HG02759 (cell line): ENCODE measurements around the gene GABRB3.
"Not testable (repeated sequence)": the region's sequence is repeated elsewhere in the genome, so short reads cannot be mapped to it uniquely, and the experiment has no call there.

Experiments
- ATAC-seq: cut with Tn5 transposase; IDR thresholded peaks from one replicate; pipeline ENCODE4 v1.9.1; 2021; ENCODE audit warnings: mild to moderate bottlenecking, moderate library complexity; ENCODE audit not compliant: unreplicated experiment

Gene GABRB3

DNA sequence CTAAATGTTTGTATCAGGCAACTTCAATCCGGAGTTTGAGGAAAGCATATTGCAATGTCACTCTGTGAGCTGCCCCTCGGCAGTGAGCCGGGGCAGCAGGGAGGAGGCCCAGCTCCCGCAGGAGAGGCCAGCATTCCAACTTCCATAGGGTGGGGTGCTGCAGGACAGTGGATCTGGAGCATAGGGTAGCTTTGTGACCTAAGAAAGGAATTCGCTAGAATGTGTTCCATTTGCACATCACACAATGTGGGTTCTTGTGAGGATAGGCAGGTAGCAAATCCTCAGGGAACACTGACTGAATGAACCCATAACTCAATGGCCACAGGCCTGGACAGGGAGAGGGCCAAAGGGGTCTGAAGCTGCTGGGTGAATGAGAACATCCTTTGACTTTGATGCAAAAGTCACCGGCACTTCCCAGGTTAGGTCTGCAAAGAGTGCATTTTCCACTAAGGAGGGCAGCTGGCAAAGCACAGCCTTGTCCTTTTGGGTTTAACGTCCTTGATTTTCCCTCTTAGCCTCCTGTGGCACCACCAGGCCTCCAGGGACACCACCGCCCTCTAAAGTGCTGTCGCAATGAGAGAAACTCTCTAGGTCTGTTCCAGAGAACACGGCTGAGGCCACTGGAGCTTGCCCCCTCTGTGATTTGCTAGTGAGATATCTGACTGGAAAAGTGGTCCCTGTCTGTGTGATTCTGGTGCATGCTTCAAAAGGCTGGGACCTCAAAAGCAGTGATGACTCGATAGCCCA, 36.2 kb downstream of the GABRB3 start:
- no peak for ATAC-seq

DNA sequence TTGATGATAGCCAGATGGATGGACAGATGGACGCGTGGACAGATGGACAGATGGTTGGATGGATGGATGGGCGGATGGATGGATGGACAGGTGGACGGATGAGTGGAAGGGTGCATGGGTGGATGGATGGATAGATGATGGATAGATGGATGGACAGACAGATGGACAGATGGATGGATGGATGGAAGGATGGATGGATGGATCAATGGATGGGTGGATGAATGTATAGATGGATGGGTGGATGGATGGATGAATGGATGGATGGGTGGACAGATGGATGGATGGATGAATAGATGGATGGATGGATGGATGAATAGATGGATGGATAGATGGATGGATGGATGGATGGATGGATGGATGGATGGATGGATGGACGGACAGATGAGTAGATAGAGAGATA, 40.9 kb downstream of the GABRB3 start:
- ATAC-seq = no peak

DNA sequence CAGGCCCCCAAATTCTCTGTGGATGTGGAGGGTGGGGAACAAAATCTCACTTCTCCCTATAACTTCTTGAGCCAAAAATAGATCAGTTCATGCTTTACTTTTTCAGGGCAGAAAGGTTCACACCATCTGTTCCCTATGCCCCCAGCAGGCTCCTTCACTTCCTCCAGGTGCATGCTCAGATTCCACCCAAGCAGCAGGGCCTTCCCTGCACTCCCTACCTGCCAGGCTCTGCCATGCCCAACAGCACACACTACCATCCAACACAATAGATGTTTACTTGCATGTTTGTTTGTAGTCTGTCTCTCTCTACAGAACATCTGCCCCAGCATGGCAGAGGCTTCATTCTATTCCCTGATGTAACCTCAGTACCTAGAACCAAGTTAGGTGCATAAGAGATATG, 43.3 kb downstream of the GABRB3 start:
- no peak for ATAC-seq

DNA sequence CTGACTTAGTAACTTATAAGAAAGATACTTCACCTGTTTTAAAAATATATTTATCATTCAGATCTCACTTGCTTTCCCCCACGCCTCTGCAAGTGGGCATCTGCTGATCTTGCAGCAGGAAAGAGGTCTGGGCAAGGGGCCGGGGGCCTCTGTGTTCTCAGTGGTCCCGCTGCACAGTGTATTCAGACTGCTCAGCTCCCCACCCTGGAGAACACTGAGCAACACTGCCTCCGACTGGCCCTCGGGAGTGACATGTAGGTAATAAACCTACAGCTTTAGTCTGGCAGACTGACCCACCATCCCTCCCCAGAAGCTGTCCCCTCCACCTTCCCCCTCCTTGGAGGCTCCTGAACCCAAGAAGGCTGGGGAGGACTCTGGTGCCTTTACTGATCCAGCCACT, 43.8 kb downstream of the GABRB3 start:
- no peak for ATAC-seq

DNA sequence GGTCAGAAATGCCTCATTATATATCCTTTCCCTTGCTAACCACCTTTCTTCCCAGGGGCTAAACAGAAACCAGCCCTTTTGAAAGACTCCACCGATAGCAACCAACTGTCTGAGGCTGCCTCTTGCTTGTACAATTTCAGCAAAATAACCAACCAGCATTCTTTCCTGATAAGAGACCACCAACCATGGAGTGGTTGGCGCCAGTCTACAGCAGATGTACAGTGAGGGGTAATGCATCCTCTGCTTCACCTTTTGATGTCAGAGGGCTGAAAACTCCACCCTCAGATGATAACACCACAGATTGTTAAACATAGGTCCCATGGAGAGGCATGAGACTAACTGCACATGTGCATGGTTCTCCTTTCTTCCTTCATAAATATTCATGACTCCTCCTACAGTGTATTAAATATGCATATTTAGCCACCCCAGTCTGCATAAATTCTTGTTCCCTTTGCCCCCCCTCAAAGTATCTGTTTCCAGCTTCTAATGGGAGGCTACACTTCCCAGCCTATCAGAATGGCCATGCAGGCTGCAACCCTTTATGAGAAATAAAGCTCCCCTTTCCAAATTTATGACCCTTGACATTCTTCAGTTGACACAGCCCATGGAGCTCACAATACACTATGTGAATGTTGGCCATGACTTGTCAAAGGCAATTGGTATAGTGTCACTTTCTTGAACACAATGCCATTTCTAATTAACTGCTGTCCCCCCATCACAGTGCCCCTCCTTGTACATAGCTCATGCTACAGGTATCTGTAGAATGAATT, 48.3 kb downstream of the GABRB3 start:
- no peak for ATAC-seq

DNA sequence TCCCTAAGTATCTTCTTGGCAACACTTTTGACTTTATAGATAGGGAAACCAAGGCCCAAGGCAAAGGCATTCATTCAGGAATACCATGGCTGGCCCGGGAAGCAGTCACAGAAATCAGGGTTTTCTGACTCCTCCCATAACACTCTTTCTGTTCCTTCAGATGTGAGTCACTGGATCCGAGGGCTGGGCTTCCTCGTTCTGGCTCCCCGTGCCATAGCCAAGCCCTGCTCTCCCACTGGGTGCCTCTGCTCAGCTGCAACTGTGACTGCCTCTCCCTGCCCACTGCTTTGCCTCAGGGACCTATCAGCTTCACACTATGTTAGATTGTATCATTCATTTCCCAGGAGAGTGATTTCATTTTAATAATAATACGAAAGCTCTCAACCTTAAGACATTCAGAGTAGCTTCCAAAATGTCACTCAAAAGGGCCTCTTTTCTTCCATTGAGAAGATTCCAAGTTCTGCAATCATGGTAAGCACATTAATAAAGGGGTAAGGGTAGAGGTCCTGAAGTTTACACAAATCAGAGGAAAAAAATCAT, 50.2 kb downstream of the GABRB3 start:
- ATAC-seq = no peak

DNA sequence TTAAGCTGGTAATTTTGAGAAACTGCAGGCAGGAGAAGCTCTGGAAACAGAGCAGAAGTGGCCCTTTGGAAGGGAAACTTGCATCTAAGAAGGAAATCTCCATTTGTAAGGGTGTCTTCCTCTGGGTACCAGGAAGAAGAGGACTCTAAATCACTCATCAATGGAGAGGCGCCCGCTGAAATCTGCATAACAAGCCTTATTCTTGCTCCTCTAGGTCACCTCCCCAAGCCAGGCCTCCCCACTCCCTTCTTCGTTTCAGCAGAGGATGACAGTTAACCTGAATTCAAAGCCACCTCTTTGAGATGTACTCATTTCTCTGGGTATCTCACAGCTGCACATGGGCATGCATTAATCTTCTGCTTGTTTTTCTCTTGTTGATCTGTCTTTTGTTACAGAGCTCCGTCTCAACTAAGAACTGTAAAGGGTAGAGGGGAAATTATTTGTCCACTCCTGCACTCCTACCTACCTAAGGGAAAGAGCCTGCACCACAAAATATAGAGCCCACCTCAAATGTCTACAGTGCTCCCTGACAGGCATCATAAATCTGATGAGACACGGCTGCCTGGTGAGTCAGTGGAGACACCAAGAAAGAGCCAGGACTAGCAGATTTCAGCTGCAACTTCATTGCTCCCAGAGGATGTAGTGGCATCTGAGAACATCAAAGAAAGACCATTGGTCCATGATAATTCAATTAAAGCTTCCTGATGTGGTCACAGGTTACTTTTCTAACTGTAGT, 51.5 kb downstream of the GABRB3 start:
- no peak for ATAC-seq

DNA sequence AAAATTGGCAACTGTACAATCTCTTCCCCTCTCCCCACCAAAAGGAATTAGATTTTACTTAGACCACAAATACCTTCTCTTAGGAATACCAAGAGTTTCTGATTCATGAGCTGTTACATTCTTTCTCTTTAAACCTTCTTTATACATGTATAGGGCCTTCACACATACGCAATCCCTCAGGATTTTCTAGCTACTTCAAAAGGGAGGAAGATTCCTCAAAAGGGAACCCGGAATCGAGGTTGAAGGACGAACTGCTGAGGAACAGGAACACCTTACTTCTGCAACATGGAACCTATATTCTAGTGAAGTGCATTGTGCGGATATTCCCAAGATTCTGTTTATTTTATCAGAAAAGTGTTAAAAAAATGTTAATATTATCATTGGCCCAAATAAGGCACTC, 52.3 kb downstream of the GABRB3 start:
- ATAC-seq = no peak

DNA sequence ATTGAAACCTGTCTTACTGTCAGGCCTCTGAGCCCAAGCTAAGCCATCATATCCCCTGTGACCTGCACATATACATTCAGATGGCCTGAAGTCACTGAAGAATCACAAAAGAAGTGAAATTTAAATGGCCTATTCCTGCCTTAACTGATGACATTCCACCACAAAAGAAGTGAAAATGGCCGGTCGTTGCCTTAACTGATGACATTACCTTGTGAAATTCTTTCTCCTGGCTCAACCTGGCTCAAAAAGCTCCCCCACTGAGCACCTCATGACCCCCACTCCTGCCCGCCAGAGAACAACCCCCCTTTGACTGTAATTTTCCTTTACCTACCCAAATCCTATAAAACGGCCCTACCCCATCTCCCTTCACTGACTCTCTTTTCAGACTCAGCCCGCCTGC, 53.0 kb downstream of the GABRB3 start:
- ATAC-seq = not testable (repeated sequence)

DNA sequence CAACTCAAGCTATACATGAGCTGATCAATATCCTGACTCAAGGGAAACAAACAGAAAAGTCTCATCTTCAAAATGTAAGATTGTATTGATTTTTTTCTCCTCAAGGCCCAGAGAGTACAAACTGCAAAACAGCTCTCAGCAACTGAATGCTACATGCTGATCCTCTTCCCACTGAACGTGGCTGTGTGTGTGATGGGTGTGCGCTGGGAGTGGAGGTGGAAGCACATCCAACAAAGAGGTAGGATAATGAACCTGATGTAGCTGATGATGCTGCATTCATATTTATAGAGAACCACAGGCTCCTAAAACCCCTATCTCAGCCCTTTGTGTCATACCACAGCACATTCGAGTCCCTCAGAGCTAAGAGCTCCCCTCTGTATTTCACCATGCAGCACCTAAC, 56.8 kb downstream of the GABRB3 start:
- ATAC-seq = no peak

DNA sequence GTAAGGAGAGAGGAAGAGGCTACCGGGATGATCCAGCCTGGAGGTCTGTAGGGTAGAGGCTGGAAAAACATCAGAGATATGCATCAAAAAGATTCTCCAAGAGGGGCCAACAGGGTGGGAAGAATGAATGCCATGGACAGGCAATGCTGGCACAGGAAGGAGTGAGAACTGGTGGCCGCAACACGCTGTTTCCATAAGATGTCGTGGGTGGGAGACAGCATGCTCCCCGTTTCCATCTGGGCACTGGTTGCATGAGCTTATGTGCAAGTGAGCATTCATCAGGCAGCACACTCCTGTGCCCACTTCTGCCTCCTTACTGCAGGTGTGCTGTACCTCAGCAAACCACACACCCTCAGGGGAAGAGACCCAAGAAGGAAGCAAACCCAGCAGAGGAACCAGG, 59.4 kb downstream of the GABRB3 start:
- ATAC-seq = no peak

DNA sequence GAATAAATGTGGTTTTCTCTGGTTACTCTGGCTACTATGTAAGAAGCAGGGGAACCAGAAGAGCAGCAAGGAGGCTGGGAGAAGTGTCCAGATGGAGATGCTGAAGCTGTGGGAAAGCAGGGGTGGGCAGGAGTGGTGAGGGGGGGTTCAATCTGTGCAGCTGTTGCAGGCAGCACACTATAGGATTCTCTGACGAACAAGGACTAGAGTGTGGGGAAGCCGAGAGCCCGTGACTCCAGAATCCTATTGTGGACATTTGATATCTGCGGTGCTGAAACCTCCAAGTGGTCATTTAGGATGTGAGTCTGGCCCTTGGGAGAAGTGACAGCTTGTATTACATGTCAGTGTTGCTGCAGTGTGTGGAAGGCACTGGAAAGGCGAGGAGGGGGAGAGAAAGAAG, 60.5 kb downstream of the GABRB3 start:
- no peak for ATAC-seq

DNA sequence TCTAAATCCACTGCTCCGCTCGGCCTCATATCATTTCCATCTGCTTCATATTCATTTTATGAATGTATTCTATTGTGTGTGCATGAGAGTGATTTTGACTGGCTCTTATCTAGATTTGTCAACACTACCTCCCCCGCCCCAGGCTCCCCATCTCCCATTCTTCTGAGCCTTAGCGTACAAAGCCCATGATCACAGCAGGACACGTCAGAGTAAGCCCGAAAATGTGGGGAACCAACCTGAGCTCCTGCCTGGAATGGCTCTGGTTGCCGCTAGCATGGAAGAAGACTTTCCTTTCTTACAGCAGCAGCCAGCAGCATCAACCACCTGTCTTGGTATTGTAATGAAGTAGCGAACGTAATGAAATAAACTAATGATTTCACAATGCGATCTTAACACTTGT, 61.4 kb downstream of the GABRB3 start:
- ATAC-seq = no peak

DNA sequence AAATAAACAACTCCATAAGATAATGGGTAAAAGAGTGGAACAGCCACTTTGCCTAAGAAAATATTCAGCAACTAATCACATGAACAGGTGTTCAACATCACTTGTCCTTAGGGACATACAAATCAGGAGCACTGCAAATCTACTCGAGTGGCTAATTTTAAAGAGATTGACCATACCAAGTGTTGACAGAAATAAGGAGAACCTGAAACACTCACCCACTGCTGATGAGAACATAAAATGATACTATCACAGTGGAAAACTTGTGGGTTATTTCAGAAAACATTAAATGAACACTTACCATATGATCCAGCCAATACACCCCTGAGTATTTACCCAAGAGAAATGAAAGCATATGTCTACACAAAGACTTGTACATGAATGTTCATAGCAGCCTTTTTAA, 70.5 kb downstream of the GABRB3 start:
- no peak for ATAC-seq

DNA sequence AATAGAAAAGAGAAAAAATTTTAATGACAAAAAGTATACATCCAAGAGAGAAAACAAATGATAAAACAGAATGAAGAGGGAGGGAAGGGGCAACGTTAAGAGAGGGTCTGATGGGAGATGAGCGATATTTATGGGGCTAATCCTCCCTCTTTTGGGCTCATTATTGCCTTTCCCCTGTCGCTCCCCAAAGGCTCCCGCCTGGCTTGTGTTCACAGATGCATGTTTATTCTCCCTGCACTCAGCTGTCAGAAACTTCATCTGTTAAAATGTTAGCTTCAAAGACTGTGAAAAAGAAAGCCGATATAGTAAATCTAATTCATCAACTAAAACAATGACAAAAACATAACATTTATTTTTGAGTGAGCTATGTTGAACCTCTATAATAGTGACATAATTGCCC, 74.3 kb downstream of the GABRB3 start:
- no peak for ATAC-seq

DNA sequence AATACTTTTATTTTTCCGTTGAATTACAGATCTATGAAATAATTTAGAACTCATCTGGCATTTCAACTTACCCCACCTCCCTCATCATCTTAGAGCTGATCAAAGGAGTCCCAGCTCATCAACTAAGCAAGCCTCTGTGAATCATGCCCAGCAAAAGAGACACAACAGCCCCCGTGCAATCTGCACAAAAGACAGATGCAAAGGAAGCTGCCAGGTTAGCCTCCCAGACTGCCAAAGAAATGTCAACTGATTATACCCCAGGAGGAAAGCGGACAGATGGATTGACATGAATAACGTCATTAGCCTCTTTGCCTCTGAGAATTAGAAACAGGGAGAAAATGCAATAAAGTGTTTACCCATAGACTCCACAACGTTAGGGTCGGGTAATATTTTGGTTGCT, 75.0 kb downstream of the GABRB3 start:
- no peak for ATAC-seq

DNA sequence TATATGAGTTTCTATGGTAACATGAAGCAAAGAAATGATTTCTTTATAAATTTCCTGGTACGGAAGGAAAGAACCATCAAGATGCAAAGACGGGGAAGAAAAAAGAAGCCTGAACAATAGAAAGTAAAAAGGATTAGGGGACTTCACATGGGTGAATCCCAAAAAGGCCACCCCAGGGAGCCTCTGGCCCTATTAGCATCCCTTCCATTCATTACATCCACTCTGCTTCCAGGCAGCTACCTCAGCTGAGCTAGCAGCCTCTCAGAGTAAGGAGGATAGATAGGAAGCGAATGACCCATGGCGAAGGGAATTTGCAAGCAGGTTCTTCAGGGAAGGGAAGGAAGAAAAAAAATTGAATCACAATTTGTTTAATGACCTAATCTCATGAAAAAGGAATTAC, 81.6 kb downstream of the GABRB3 start:
- no peak for ATAC-seq

DNA sequence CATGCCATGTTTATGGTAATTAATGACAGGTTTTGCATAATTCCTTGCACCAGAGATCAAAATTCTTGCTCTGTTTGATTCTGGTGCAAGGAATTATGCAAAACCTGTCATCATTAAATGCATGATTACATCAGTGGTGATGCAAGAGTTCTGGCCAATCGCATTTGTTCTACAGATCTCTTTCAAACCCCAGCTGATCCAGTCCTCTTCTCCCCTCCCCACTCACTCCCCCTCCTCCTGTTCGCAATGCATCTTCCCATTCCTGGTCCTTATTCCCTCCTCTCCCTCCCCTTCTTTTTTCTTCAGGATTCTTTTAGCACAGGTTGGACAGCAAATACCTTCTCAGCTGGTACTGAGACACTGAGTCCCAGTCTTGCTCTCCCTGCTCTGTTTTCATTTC, 82.1 kb downstream of the GABRB3 start:
- no peak for ATAC-seq

DNA sequence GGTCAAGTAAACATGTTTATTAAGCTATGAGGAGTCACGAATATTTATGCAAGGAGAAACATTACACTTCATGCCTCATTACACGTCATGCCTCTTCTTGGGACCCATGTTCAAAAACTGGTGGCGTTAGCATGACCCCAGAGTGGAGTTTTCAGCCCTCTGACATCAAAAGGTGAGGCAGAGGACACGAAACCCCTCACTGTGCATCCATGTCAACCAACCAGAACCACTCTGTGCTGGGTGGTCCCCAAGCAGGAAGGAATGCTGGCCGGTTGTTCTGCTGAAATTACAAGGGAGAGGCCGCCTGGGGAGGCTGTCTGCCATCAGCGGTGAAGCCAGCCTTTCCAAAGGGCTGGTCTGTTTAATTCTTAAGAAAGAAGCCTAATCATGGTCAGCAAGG, 83.4 kb downstream of the GABRB3 start:
- no peak for ATAC-seq

DNA sequence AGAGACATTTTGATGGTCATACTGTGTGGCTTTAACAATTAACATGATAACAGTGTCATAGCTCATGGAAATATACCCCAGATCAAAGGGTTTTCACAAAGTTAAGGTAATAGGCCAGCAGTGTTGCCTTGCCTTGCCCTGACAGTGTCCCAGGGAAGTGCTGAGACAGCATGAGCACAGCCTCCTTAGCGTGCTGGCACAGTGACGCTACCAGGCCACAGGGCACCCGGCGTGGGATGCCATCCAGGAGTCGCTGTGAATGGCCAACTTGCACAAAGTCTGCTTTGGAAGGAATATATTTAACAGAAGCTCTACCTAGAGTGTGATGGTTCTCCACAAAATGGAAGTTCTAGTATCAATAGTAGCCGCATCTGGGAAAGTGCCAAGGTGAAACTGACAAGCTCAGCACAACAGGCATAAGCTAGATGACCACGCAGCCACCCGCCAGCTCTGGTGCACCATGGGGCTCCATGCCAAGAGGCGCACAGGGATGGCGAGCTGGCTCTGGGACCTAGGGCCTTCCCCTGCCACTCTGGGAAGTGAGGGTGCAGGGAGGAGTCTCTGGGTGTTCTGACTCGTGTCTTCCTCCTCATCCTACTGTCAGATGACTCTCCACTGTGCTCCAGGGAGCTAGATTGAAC, 86.2 kb downstream of the GABRB3 start:
- ATAC-seq = no peak

DNA sequence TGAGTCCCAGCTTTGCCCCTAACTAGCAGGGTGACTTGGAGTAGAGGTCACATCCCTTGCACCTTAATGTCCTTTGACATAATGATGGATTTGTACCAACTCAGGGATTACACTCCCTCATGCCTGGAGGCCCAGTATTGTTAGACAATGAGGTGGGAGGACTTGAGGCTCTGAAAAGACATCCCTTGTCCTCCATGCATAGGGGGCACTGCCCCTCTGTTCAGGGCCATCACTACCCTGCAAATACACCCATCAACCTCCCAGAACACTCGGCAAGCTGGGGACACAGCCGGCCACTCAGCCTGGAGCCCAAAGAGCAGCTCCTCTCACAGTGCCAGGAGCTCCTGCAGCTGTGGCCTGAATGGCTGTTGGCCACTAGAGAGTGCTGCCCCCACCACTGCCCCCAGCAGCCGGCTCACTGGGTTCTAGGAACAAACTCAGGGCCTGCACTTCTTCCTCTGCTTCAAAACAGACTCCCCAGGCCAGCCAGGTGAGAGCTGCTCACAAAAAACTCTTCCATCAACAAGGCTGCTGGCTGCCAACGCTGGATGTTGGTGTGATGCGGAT, 90.2 kb downstream of the GABRB3 start:
- ATAC-seq = no peak
